Thoracic aorta (tissue), 2 donors: ENCODE data around the gene ORM2. TPM values are rescaled to one million over a fixed set of nuclear protein-coding genes. Genes with fewer than 3 reads are reported as not detected.

Experiments
- ATAC-seq: fragments of 150-250 bp; one replicate; pipeline ENCODE4 v1.8.0; 2017; ENCODE audit warnings: low read depth; ENCODE audit not compliant: insufficient number of reproducible peaks, low FRiP score
- DNase-seq: peaks from one replicate; pipeline ENCODE4 v3.0.0-alpha.2; 2020; ENCODE audit warnings: low spot score
- H3K27ac ChIP-seq, 2 donors: fragments of 200-600 bp; sonication (generic); 1 replicate in 1 of 2; 2 replicates in 1 of 2; pipeline ENCODE4 v1.5.1; 2016; ENCODE audit warnings: mild to moderate bottlenecking in 2 of 2, moderate library complexity in 2 of 2
- H3K27me3 ChIP-seq: fragments of 200-600 bp; sonication (generic); replicated peaks from 2 replicates; pipeline ENCODE4 v1.6.0; 2016; ENCODE audit warnings: mild to moderate bottlenecking; ENCODE audit not compliant: insufficient read depth
- H3K36me3 ChIP-seq: fragments of 200-600 bp; sonication (generic); one replicate; pipeline ENCODE4 v1.5.1; 2016
- H3K4me1 ChIP-seq, 2 donors: fragments of 200-600 bp; sonication (generic); 1 replicate in 1 of 2; 2 replicates in 1 of 2; pipeline versions ENCODE4 v1.5.1 to v1.6.0; 2016; ENCODE audit warnings: low read depth in 2 of 2, mild to moderate bottlenecking in 1 of 2; ENCODE audit not compliant: control insufficient read depth in 1 of 2
- H3K4me3 ChIP-seq: fragments of 200-600 bp; sonication (generic); 2 replicates; pipeline ENCODE4 v1.5.1; 2016; ENCODE audit warnings: mild to moderate bottlenecking
- H3K9me3 ChIP-seq: fragments of 200-600 bp; sonication (generic); 2 replicates; pipeline ENCODE4 v1.5.1; 2016
- CTCF ChIP-seq: fragments of 200-600 bp; sonication (generic); IDR thresholded peaks from one replicate; pipeline ENCODE4 v1.5.1; 2019; ENCODE audit warnings: antibody characterized with exemption
- total RNA-seq, 2 donors: library from RNA; depleted of rRNA; stranded (reverse); fragments of >200 nt; gene quantifications; one replicate each; pipeline versions ENCODE4 v1.1.0 to v1.2.3, GENCODE V29; 2016

Gene ORM2
- total RNA-seq, 2 donors from 2014 or later: not detected

- no peak for ATAC-seq
- DNase-seq: no peak
These were observed 9.7 kb downstream of the ORM2 start for GRCh38 chr9:114339130-114339908.

DNA sequence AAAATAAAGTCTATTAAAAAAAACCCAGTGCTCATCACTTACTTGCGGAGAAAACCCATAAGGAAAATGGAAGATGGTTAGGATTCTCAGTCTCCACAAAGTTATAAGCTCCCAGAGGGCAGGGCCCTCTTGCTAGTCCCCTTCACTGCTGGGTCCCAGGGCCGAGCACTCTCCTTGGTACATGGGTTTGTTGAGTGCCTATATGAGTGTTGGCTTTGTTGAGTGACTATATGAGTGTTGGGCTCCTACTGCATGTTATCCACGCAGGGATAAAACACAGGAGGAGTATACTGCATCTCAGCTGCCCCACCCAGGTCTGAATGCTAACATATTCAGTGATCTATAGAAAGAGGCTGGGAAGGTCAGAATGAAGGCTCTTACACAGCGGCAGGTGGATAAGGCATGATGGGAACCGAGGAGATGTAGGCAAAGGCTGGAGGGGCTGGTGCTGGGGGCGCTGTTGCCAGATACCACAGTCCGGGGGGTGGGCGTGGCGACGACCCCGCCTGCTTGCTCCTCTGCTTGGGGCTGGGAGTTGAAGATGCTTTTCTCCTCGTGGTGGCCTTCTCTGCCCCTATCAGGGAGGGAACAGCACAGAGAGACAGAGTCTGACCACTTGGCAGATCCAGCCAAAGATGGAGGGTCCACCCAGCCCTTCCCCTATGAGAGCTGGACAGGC lies 11.6 kb downstream of the ORM2 start:
- H3K4me1 ChIP-seq: no peaks in the 10 kb centered on the region
- no peak overlapping the region for H3K27ac ChIP-seq
- no peaks in the 10 kb centered on the region for H3K27me3 ChIP-seq
- TF ChIP-seq CTCF: no peak
- no peak overlapping the region for H3K4me3 ChIP-seq
- ATAC-seq (no peak), DNase-seq (no peak)
- peaks cover 79% of the 10 kb centered on the region for H3K36me3 ChIP-seq
- H3K9me3 ChIP-seq: no peaks in the 10 kb centered on the region

More at GRCh38 chr9:114339130-114339908, 9.7 kb downstream of the ORM2 start:
- peak; percentile 83 for TF ChIP-seq CTCF
- H3K9me3 ChIP-seq: no peaks in the 10 kb centered on the region
- no peaks in the 10 kb centered on the region for H3K4me1 ChIP-seq
- no peak overlapping the region for H3K4me3 ChIP-seq
- no peaks in the 10 kb centered on the region for H3K27me3 ChIP-seq
- H3K36me3 ChIP-seq: peaks cover 70% of the 10 kb centered on the region
- H3K27ac ChIP-seq: no peak overlapping the region

GRCh38 chr9:114341991-114342390 lies 12.3 kb downstream of the ORM2 start:
- no peak for TF ChIP-seq CTCF
- H3K36me3 ChIP-seq: peaks cover 82% of the 10 kb centered on the region
- no peaks in the 10 kb centered on the region for H3K9me3 ChIP-seq
- H3K4me1 ChIP-seq: no peaks in the 10 kb centered on the region
- no peak for ATAC-seq
- no peaks in the 10 kb centered on the region for H3K27me3 ChIP-seq
- no peak overlapping the region for H3K4me3 ChIP-seq
- H3K27ac ChIP-seq: no peak overlapping the region
- no peak for DNase-seq

GRCh38 chr9:114342755-114343440 lies 13.2 kb downstream of the ORM2 start:
- TF ChIP-seq CTCF: no peak
- Histone ChIP-seq H3K4me1 (no peaks in the 10 kb centered on the region), H3K9me3 (no peaks in the 10 kb centered on the region), H3K27me3 (no peaks in the 10 kb centered on the region), H3K36me3 (peaks cover 84% of the 10 kb centered on the region), H3K27ac (no peak overlapping the region), H3K4me3 (no peak overlapping the region)
- ATAC-seq: no peak
- DNase-seq: no peak
